ENCODE data around the gene FEM1A.
"Not testable (repeated sequence)": the region's sequence is repeated elsewhere in the genome, so short reads cannot be mapped to it uniquely, and the experiment has no call there.

Gene FEM1A

GRCh38 chr19:4811328-4812131, 20.0 kb downstream of the FEM1A start:
- DNase-seq (ENCODE audit: low spot score), result peak; percentile 76

DNA sequence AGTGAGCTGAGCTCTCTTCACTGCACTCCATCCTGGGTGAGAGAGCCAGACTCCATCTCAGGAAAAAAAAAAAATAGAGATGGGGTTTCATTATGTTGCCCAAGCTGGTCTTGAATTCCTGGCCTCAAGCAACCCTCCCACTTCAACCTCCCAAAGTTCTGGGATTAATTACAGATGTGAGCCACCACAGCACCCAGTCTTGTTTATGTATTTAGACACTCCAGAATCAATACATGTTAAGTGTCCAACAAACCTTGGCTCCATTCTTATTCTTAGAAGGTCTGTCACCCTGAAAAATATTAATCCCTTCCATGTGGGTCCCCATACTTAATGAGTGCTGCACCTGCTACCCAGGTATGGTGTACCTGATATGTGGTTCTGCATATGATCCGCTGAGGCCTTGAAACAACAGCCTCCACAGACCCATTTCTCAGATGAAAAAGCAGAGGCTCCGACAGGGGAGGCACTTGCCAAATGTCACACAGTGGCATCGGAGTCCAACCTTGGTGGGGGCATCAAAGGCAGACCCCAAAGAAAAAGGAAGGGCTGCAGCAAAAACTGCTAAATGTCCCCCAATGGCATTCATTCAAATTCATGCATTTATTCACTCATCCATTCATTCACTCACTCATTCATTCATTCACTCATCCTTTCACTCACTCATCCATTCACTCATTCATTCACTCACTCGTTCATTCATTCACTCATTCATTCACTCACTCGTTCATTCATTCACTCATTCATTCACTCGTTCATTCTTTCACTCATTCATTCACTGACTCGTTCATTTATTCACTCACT, 23.3 kb downstream of the FEM1A start:
- DNase-seq (ENCODE audit: low spot score), result no peak

DNA sequence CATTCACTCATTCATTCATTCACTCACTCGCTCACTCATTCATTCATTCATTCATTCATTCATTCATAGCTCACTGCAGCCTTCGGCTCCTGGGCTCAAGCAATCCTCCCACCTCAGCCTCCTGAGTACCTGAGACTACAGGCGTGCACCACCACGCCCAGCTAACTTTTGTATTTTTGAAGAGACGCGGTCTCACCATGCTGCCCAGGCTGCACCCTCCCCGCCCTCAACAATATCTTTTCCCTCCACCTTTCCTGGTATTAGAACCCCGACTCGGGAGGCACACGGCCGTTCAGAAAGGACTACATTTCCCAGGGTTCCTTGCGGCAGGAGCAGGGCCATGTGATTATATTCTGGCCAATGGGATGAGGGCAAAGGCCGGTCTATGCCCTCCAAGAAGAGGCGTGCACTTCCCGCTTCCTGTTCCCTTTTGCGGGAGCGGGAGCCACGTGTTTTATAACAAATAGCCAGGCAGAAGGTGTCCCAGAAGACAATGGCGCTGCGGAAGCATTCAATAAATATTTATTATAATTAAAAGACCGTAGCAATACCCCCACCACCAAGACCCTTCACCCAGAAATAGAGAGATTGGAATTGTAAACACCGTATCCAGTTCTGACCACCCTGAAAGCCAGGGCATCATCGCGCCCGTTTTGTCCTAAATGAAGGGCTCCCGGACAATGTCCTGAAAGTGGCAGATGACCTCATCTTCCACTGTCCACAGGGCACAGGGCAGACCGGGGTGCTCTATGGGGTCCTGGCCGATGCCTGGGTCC, 24.1 kb downstream of the FEM1A start:
- peak; percentile 97 for DNase-seq (ENCODE audit: low spot score)

GRCh38 chr19:4816202-4816949, 24.8 kb downstream of the FEM1A start:
- no peak for DNase-seq (ENCODE audit: low spot score)

DNA sequence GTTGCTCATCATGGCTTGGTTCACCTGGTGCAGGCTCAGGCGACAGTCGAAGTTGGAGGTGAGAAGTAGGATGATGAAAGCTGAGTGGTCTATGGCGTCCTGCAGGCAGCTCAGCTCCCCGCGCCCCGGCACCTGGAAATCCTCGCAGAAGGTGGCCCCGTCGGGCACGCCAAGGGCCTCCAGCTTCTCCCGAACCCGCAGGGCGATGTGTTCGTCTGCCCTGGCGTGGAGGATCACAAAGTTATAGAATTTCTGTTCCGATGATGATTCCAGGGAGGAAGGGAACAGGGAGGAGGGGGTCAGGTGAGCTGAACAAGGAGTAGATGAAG, 25.4 kb downstream of the FEM1A start:
- no peak for DNase-seq (ENCODE audit: low spot score)

DNA sequence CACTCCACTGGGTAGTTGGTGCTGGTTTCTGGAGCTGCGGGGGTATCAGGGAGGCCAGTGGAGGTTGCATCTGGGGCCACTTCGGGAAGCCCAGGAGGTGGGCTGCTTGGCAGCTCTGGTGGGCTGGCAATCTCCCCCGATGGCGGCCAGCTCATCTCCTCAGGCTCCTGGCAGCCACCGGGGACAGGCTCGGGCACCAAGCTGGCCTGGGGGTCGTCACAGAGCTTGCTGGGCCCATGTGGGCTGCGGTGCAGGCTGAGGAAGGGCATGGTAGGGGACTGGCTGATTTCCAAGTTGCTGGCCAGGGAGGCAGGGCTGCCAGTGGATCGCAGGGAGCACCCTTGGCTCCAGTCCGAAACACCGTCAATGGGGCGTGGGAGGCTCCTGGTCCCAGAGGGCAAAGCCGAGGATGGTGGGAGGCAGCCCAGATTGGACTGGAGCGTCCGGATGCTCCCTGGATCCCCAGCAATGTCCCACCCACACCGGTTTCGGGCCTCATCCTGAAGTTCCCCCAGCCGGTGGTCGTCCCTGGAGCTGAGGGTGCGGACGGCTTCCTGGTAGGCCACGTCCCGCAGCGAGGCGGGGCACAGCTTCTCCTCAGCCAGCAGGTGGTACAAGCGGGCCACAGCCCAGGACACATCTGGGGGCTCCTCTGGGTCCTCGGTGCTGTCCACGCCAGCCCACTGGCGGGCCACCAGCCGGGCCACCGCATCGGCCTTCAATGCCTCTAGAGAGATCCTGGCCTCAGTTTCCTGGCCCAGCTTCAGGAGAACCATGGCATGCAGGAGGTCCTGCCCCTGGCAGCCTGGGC, 26.1 kb downstream of the FEM1A start:
- DNase-seq (ENCODE audit: low spot score), result no peak

- DNase-seq (ENCODE audit: low spot score), result no peak
Measured at GRCh38 chr19:4821265-4821664, 29.7 kb downstream of the FEM1A start.

- DNase-seq (ENCODE audit: low spot score), result not testable (repeated sequence)
Measured at GRCh38 chr19:4822354-4822753, 30.8 kb downstream of the FEM1A start.

GRCh38 chr19:4823577-4823976, 32.0 kb downstream of the FEM1A start:
- no peak for DNase-seq (ENCODE audit: low spot score)

DNA sequence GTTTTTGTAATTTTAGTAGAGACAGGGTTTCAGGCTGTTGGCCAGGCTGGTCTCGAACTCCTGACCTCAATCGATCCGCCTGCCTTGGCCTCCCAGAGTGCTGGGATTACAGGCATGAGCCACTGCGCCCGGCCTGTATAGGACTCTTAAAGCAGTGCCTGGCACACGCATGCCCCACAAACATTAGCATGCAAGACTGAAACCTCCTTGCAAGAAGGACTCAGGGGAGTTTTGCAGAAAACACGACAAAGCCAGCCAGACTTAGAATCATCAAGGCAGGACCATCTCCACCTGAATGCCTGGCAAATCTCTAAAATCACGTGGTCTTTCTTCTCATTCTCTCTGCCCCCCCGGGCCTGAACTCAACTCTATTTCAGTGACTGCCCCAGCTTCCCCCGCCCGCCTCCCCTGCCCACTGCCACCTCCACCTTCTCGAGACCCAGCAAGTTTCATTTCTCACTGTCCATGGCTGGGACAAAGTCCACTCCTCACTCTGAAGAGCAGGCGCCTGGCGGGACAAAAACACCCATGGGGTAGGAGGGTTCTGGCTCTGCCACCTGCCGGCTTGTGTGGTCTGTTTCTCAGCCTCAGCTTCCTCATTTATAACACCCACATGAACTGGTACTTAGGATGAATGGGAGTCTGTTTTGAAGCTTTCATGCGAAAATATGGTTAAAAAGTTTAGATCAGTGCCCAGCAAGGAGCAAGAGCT, 37.6 kb downstream of the FEM1A start:
- DNase-seq (ENCODE audit: low spot score), result no peak

DNA sequence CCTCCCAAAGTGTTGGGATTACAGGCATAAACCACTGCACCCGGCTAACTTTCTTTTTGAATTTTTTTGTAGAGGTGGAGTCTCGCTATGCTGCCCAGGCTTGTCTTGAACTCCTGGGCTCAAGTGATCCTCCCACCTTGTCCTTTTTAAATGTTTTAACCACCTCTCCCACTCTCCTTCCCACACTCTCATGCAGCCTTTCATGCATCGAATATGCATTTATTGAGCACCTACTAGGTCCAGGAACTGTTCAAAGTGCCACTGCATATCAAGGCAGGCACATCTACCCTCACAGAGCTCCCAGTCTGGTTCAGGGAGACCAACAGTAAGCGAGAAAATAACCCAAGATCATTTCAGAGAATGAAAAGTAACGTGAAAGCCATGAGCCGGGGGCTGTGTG, 38.8 kb downstream of the FEM1A start:
- DNase-seq (ENCODE audit: low spot score), result no peak

- DNase-seq (ENCODE audit: low spot score), result no peak
Measured at GRCh38 chr19:4830768-4831265, 39.3 kb downstream of the FEM1A start.

GRCh38 chr19:4831304-4831978, 39.9 kb downstream of the FEM1A start, which contains the start of gene TICAM1:
Gene TICAM1 (minus strand): TSS chr19:4831712. CDS start chr19:4818377, 13,335 bp downstream.
- peak; percentile 48 for DNase-seq (ENCODE audit: low spot score)

GRCh38 chr19:4831979-4832340, 40.4 kb downstream of the FEM1A start:
- DNase-seq (ENCODE audit: low spot score), result not testable (repeated sequence)

- no peak for DNase-seq (ENCODE audit: low spot score)
Measured at GRCh38 chr19:4832776-4833175, 41.2 kb downstream of the FEM1A start.

GRCh38 chr19:4839192-4839591, 47.7 kb downstream of the FEM1A start:
- DNase-seq (ENCODE audit: low spot score), result no peak

GRCh38 chr19:4843647-4843965, 52.1 kb downstream of the FEM1A start:
- no peak for DNase-seq (ENCODE audit: low spot score)

- no peak for DNase-seq (ENCODE audit: low spot score)
Measured at GRCh38 chr19:4844348-4845179, 53.0 kb downstream of the FEM1A start.

- not testable (repeated sequence) for DNase-seq (ENCODE audit: low spot score)
Measured at GRCh38 chr19:4845975-4846374, 54.4 kb downstream of the FEM1A start.

Measured in RKO (cell line).